ENCODE results near the gene SEC14L1. TPM values are rescaled to one million over a fixed set of nuclear protein-coding genes. Genes with fewer than 3 reads are reported as not detected.

The SEC14L1 gene
- total RNA-seq, 1 experiment from 2014 or later = 81.0 TPM

DNA sequence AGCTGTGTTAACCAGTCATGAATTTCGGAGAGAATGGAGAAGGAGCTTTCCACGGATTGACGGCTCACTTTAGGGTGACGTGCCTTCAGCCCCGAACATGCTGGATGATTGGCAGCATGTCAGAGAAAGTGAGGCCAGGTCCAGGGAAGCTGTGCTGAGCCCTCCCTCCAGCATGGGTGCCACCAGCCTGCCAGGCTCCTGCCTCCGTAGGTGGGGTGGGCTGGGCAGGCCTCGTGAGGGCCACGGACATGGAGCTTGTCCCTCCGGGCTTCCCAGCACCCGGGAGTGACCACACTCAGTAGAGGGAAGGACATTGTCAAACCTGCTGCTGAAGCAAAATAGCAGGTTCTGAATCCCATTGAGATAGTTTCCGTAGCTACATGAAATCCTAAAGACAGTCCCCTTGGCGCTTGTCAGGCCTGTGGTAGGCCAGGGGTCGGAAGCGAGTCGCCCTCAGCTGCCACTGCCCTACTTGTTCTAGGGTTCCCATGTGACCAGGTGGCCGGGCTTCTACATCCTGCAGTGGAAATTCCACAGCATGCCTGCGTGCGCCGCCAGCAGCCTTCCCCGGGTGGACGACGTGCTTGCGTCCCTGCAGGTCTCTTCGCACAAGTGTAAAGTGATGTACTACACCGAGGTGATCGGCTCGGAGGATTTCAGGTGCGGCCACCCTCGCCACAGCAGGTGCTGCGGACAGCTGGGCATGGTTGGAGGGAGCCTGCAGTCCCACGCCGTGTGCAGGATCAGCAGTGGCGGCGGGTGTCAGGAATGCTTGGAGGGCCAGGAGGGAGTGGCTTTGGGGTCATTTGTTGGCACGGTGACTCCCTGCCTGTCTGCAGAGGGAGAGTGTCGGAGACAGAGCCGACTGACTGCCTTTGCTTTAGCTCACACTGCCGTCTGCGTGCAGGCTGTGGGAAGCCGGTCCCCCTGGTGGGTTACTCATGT lies 72.3 kb downstream of the SEC14L1 start:
- CTCF ChIA-PET = interaction anchor here (1.8 to 2.8 kb wide), 8 partner anchors 9 to 345 kb away, joined by 5 to 17 read pairs (median 8); partner anchors contain the start of genes MGAT5B and SEC14L1
- peaks cover 56% of the 10 kb centered on the region for H3K36me3 Mint-ChIP-seq
- peaks cover 7% of the 10 kb centered on the region for H3K4me1 Mint-ChIP-seq
- H3K9me3 Mint-ChIP-seq = no peaks in the 10 kb centered on the region
- DNase-seq (ENCODE audit: low spot score) (no peak), ATAC-seq (no peak)
- no peaks in the 10 kb centered on the region for H3K27me3 Mint-ChIP-seq (ENCODE audit: low read depth)
- no peak overlapping the region for H3K27ac Mint-ChIP-seq
- POLR2A ChIA-PET = no interaction called here
- TF ChIP-seq, protein P1, sequence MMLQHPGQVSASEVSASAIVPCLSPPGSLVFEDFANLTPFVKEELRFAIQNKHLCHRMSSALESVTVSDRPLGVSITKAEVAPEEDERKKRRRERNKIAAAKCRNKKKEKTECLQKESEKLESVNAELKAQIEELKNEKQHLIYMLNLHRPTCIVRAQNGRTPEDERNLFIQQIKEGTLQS (CRISPR knock-in tag; conservative IDR thresholded peaks at IDR 0.05) = no peak
- TF ChIP-seq SMAD3 (CRISPR knock-in tag; IDR thresholded peaks at IDR 0.05; ENCODE audit: borderline replicate concordance) (no peak), GABPB1 (CRISPR knock-in tag; IDR thresholded peaks at IDR 0.05) (no peak), FOXK1 (CRISPR knock-in tag; IDR thresholded peaks at IDR 0.05) (no peak), TCF7 (CRISPR knock-in tag; IDR thresholded peaks at IDR 0.05; ENCODE audit: low read depth) (no peak), NR2C2 (CRISPR knock-in tag; IDR thresholded peaks at IDR 0.05) (no peak), PRRX2 (CRISPR knock-in tag; IDR thresholded peaks at IDR 0.05) (no peak), CBFB (CRISPR knock-in tag; IDR thresholded peaks at IDR 0.05; ENCODE audit: low read depth) (no peak), OVOL2 (CRISPR knock-in tag; IDR thresholded peaks at IDR 0.05; ENCODE audit: borderline replicate concordance) (no peak)
- TF ChIP-seq, protein P2, sequence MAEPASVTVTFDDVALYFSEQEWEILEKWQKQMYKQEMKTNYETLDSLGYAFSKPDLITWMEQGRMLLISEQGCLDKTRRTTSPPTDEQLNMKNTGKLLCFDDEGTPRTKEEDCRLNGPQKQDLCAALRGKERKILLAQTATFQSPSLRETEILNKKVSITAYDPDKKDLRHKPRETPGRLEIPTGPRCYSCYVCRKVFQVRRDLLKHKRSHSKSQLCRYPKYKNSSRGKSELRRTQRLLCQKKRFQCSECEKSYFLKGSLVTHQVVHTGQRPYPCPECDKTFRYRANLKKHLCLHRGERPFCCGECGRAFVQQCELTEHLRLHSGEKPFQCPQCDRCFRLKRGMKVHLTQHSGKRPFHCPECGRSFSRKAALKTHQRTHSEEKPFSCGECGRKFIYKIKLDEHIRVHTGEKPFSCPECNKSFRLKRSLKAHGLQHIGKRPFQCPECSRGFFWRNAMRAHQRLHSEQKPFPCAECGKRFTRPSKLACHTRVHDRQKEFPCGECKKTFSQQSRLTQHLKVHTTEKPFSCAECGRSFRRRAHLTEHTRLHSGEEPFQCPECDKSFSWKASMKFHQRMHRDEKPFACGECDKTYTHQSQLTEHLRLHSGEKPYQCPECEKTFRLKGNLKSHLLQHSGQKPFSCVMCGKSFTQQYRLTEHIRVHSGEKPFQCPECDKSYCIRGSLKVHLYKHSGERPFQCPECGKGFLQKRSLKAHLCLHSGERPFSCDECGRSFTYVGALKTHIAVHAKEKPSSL (CRISPR knock-in tag; conservative IDR thresholded peaks at IDR 0.05) = no peak
- TF ChIP-seq, protein P3, sequence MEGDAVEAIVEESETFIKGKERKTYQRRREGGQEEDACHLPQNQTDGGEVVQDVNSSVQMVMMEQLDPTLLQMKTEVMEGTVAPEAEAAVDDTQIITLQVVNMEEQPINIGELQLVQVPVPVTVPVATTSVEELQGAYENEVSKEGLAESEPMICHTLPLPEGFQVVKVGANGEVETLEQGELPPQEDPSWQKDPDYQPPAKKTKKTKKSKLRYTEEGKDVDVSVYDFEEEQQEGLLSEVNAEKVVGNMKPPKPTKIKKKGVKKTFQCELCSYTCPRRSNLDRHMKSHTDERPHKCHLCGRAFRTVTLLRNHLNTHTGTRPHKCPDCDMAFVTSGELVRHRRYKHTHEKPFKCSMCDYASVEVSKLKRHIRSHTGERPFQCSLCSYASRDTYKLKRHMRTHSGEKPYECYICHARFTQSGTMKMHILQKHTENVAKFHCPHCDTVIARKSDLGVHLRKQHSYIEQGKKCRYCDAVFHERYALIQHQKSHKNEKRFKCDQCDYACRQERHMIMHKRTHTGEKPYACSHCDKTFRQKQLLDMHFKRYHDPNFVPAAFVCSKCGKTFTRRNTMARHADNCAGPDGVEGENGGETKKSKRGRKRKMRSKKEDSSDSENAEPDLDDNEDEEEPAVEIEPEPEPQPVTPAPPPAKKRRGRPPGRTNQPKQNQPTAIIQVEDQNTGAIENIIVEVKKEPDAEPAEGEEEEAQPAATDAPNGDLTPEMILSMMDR (IDR thresholded peaks at IDR 0.05) = no peak
- TF ChIP-seq, protein P4, sequence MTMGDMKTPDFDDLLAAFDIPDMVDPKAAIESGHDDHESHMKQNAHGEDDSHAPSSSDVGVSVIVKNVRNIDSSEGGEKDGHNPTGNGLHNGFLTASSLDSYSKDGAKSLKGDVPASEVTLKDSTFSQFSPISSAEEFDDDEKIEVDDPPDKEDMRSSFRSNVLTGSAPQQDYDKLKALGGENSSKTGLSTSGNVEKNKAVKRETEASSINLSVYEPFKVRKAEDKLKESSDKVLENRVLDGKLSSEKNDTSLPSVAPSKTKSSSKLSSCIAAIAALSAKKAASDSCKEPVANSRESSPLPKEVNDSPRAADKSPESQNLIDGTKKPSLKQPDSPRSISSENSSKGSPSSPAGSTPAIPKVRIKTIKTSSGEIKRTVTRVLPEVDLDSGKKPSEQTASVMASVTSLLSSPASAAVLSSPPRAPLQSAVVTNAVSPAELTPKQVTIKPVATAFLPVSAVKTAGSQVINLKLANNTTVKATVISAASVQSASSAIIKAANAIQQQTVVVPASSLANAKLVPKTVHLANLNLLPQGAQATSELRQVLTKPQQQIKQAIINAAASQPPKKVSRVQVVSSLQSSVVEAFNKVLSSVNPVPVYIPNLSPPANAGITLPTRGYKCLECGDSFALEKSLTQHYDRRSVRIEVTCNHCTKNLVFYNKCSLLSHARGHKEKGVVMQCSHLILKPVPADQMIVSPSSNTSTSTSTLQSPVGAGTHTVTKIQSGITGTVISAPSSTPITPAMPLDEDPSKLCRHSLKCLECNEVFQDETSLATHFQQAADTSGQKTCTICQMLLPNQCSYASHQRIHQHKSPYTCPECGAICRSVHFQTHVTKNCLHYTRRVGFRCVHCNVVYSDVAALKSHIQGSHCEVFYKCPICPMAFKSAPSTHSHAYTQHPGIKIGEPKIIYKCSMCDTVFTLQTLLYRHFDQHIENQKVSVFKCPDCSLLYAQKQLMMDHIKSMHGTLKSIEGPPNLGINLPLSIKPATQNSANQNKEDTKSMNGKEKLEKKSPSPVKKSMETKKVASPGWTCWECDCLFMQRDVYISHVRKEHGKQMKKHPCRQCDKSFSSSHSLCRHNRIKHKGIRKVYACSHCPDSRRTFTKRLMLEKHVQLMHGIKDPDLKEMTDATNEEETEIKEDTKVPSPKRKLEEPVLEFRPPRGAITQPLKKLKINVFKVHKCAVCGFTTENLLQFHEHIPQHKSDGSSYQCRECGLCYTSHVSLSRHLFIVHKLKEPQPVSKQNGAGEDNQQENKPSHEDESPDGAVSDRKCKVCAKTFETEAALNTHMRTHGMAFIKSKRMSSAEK (CRISPR knock-in tag; IDR thresholded peaks at IDR 0.05; ENCODE audit: borderline replicate concordance) = no peak
- TF ChIP-seq, protein P5, sequence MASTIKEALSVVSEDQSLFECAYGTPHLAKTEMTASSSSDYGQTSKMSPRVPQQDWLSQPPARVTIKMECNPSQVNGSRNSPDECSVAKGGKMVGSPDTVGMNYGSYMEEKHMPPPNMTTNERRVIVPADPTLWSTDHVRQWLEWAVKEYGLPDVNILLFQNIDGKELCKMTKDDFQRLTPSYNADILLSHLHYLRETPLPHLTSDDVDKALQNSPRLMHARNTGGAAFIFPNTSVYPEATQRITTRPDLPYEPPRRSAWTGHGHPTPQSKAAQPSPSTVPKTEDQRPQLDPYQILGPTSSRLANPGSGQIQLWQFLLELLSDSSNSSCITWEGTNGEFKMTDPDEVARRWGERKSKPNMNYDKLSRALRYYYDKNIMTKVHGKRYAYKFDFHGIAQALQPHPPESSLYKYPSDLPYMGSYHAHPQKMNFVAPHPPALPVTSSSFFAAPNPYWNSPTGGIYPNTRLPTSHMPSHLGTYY (CRISPR knock-in tag; IDR thresholded peaks at IDR 0.05) = no peak
- TF ChIP-seq, protein P6, sequence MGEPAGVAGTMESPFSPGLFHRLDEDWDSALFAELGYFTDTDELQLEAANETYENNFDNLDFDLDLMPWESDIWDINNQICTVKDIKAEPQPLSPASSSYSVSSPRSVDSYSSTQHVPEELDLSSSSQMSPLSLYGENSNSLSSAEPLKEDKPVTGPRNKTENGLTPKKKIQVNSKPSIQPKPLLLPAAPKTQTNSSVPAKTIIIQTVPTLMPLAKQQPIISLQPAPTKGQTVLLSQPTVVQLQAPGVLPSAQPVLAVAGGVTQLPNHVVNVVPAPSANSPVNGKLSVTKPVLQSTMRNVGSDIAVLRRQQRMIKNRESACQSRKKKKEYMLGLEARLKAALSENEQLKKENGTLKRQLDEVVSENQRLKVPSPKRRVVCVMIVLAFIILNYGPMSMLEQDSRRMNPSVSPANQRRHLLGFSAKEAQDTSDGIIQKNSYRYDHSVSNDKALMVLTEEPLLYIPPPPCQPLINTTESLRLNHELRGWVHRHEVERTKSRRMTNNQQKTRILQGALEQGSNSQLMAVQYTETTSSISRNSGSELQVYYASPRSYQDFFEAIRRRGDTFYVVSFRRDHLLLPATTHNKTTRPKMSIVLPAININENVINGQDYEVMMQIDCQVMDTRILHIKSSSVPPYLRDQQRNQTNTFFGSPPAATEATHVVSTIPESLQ (CRISPR knock-in tag; IDR thresholded peaks at IDR 0.05) = no peak
- TF ChIP-seq, protein P7, sequence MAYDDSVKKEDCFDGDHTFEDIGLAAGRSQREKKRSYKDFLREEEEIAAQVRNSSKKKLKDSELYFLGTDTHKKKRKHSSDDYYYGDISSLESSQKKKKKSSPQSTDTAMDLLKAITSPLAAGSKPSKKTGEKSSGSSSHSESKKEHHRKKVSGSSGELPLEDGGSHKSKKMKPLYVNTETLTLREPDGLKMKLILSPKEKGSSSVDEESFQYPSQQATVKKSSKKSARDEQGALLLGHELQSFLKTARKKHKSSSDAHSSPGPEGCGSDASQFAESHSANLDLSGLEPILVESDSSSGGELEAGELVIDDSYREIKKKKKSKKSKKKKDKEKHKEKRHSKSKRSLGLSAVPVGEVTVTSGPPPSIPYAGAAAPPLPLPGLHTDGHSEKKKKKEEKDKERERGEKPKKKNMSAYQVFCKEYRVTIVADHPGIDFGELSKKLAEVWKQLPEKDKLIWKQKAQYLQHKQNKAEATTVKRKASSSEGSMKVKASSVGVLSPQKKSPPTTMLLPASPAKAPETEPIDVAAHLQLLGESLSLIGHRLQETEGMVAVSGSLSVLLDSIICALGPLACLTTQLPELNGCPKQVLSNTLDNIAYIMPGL (CRISPR knock-in tag; IDR thresholded peaks at IDR 0.05) = no peak
- TF ChIP-seq, protein P8, sequence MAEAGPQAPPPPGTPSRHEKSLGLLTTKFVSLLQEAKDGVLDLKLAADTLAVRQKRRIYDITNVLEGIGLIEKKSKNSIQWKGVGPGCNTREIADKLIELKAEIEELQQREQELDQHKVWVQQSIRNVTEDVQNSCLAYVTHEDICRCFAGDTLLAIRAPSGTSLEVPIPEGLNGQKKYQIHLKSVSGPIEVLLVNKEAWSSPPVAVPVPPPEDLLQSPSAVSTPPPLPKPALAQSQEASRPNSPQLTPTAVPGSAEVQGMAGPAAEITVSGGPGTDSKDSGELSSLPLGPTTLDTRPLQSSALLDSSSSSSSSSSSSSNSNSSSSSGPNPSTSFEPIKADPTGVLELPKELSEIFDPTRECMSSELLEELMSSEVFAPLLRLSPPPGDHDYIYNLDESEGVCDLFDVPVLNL (CRISPR knock-in tag; IDR thresholded peaks at IDR 0.05; ENCODE audit: borderline replicate concordance, low read depth) = no peak
- TF ChIP-seq, protein P9, sequence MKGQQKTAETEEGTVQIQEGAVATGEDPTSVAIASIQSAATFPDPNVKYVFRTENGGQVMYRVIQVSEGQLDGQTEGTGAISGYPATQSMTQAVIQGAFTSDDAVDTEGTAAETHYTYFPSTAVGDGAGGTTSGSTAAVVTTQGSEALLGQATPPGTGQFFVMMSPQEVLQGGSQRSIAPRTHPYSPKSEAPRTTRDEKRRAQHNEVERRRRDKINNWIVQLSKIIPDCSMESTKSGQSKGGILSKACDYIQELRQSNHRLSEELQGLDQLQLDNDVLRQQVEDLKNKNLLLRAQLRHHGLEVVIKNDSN (CRISPR knock-in tag; IDR thresholded peaks at IDR 0.05) = no peak
- TF ChIP-seq, protein P10, sequence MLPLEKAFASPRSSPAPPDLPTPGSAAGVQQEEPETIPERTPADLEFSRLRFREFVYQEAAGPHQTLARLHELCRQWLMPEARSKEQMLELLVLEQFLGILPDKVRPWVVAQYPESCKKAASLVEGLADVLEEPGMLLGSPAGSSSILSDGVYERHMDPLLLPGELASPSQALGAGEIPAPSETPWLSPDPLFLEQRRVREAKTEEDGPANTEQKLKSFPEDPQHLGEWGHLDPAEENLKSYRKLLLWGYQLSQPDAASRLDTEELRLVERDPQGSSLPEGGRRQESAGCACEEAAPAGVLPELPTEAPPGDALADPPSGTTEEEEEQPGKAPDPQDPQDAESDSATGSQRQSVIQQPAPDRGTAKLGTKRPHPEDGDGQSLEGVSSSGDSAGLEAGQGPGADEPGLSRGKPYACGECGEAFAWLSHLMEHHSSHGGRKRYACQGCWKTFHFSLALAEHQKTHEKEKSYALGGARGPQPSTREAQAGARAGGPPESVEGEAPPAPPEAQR (CRISPR knock-in tag; IDR thresholded peaks at IDR 0.05) = no peak
- no peak overlapping the region for H3K4me3 Mint-ChIP-seq

Data from WTC11 (cell line).